HS-27A (cell line): ENCODE results near the gene SCN4B.

Source experiments
- DNase-seq: peaks from one replicate; pipeline ENCODE4 v3.0.0-alpha.2; 2012; ENCODE audit warnings: low read depth, missing footprints

Gene SCN4B

DNA sequence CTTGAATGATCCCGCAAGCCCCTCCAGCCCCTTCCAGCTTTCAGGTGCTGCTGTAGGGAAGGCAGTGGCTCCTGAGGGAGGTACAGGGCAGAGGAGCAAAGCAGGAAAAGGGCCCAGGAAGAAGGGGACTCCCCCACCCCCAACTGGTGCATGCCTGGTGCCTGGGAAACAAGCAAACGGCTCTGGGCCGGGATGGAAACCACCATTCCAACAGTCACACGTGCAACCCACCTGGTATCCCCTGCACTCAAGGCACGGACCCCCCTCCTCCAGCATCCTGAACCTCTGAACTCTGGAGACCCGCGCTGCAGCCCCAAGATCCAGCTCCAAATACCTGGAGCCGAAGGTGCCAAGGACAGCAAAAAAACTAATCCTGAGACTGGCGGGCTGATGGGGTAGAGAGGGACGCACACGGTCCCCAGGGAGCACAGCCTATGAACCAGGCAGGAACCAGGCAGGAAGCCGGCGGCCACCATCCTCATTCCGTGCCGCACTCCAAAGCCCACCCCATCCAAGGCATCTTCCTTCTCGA, 537 bp downstream of the SCN4B start:
- no peak for DNase-seq

DNA sequence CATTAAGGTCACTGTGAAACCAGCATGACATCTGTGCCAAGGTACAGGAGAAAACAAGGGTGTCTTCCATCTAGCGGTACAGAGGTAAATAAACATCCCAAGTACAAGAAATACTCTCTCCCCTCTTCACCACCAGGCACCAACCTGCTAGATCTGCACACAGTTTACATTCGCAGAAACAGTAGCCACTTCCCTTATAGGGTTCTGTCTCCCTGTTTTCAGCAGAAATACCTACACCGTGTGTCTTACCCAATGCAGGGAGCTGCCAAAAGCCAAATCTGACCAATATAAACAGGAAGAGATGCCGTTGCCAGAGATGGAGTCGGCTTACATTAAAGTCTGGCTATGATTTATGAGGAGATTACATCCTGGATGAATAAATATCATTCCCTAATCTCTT, 1.2 kb downstream of the SCN4B start:
- DNase-seq: no peak

DNA sequence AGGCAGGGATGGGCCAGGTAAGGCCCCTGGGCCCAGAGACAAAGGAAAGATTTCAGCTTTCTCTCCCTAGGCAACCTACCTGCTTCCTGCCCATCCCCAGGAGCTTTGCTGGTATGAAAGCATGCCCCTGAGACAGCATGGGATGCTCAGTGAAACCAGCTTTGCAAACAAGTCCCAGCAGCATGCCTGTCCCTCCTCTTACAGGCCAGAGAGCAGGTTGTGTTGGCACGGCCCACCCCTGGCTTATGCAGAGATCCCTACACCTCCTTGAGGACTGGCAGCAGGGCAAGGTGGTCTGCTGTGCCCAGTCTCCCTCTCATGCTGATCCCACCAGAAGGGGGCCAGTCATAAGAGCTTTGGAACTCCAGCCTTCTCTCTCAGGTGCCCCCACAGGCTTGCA, 3.1 kb downstream of the SCN4B start:
- no peak for DNase-seq

DNA sequence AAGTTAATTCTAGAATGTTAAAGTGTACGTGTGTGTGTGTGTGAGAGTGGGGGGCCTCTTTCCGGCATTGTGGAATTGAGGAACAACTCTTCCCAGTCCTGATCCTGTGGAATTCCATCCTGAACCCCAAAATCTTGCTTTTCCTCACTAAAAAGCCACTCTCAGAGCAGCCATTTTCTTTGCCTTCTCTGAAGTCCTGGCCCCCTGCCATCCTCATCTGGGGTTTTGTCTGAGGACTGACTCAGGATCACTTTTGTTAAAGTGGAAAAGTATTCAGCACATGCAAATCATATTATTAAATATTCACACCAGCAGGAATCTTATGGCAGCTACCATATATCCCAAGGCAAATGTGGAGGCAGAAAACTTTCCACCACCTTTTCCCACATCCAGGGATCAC, 3.8 kb downstream of the SCN4B start:
- DNase-seq: no peak

DNA sequence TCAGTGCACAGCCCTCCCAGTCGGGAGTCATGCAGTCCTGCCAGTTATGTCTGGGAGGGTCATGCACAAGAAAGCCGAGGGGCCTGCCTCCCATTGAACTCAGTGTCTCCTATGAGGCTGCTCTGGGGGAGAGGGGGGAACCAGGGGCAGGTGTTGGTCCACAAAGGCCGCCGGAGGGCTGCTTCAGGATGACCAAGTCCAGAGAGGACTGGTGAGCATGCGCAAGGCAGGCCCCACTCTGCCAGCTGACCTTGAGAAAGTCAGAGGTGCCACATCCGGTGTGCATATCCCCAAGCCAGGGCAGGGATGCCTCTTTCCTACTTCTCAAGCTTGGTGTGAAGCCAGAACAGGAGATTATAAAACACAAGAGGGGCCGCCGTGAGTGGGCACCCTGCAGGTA, 4.4 kb downstream of the SCN4B start:
- no peak for DNase-seq

DNA sequence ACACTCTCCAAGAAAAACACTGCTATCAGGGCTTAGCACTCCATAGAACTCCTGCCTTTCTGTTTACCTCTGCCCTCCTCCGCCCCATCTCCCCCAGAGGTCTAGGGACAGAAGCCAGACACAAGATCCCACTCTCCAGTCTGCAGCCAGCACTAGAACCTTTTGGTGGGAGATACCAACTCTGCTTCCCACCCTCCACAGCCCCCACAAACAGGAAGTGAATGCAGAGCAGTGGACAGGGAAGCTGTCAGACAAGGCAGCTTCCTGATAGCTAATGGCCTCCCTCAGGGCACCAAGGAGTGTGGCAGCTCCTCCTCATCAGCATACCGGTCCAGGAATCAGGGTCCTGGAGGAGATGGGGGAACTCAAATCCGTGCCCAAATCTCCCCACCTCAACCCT, 5.1 kb downstream of the SCN4B start:
- DNase-seq: no peak

DNA sequence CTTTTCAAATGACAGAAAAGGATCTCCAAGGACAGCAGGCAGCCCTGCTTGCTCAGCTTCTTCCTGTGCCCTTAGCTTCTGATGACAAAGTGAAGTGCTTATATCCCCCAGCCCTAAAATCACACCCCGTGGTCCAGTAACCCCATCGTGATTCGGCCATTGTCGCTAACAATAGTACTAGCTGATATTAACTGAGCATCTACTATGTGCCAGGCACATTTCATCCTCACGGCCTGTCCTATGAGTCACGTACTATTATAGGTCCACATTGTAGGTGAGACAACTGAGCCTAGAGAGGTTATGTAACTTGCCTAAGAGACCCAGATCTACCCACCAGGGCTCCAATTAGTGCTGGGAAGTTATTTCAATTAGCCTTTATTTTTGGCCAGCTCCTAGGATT, 6.1 kb downstream of the SCN4B start:
- DNase-seq: no peak

DNA sequence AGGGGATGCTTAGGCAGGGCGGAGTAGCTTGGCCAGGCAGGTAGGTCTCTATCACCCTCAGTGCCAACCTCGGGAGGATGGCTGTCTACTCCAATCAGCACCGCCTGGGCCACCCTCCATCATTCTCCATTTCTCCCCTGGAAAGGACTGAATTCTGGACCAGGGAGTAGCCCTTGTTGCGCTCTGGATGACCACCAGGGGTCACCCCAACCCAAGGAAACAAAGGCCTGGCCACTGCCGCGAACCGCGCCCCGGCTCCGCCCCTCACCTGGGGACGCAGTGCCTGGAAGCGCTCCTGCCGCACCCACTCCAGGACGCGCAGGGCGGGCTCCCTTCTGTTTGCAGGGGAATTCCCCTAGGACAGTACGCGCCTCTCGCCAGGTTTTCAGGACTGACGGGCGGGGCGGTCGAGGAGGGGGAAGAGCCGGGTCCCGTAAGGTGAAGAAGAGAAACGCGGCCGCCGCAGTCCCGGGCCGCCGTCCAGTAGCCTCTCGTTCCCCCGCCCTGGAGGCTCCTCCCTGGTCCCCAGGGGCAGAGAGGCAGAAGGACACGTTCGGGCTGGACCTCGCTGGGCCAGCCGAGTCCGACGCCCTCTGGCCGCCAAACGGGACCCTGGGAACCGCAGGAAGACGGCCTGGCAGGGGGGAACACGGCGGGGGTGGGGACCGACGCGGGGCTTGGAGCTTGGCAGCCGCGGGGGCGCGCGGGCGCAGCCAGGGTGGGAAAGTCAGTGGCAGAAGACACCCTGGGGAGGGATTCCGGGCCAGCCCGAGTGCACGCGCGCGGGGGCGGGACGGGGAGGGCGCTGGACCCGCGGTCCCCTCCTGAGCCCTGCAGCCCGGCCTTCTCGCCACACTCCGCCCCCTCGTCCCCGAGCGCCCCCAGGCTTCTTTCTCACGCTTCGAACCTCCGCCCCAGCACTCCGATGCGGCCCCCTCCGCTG, 7.1 kb downstream of the SCN4B start:
- DNase-seq: no peak

DNA sequence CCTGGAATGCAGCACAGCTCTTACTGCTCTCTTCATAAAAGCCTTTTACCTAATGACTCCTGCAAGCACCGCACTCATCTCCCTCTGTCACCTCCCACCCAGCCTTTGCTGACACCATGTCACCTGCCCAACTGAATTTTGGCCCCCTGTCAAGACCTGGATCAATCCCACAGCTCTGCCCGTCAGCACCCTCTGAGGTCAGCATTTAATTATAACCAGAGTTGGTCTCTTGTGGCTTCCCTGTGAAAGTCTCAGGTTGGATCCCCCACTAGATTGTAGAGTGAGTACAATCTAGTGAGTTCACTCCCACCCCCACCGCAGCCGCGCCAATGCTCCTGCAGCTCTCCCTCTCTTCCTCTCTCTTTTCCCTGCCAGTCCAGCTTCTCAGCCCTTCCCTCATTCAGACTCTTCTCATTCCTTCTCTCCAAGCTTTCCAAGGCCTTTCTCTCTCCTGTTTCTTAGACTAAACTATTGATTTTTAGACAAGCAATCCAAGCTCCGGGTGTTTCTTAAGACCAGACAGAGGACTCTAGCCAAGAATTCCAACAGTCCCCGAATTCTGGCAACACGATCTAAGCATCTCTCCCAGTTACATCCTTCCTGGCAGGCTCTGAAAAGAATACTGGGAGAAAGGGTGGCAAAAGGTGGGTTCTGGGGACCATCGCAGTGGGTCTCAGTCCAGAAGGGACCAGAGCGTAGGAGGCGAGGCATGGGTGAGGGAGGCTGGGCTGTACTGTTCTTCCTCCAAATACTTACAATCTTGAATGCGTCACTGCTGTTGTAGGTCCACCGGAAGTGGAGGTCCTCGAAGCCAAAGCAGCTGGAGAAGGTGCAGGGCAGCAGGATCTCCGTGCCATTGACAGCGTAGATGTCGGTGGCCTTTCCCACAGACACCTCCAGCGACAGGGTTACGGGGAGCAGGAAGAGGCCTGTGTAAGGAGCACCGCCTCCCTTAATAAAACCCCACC, 8.0 kb downstream of the SCN4B start:
- DNase-seq: no peak

DNA sequence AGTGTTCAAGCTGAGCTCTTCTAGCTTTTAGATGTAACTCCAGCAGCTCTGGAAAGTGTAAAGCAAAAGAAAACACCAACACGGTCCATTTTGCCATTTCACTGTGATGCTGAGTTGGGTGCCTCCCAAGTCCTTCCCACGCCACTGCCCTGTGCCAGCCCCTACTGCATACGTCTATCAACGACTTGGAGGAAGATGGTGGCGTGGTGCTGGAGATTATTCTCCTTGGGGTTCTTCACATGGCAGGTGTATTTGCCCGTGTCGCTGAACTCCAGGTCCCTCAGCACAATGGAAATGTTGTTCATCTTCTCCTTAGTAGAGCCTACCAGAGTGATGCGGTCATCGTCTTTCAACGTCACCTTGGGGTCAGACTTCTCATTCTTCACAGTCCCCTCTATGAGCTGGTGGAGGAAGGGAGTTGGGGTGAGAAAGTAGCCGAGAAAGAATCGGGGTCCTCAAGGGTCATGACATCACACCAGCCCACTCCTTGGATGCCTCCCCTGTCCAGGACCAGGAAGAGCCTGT, 8.9 kb downstream of the SCN4B start:
- no peak for DNase-seq

DNA sequence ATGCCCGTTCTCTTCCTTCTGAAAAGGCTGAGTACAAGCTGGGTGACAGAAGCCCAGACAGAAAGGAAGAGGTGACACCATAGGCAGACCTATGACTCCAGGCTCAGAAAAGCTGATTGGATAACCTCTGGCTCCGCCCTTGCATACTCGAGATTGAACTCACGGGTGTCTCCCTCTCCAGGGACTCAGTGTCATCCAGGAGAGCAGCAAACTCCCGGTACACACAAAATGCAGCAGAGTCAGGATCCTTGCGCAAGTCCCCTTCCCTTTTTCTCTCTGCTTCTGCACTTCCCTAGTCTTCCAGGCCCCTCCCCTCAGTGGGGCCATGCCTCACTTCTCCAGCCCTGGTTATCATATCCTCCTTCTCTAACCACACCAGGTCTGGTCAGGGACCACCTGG, 9.8 kb downstream of the SCN4B start:
- no peak for DNase-seq

DNA sequence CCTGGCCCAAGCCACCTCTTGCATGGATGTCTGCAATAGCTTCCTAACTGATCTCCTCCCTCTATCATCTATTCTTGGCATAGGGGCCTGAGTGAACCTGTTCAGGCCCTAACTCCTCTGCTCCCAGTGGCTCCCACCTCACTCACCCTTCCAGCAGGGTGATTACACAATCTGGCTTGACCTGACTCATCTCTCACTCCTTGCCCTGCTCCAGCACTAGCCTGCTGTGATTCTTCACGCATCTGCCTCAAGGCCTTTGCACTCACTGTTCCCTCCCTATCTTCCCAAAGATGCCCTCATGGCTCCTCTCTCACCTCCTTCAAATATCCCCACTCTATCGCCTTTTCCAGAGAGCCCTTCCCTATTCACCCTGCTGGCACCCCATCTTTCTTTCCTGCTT, 10.5 kb downstream of the SCN4B start:
- no peak for DNase-seq

DNA sequence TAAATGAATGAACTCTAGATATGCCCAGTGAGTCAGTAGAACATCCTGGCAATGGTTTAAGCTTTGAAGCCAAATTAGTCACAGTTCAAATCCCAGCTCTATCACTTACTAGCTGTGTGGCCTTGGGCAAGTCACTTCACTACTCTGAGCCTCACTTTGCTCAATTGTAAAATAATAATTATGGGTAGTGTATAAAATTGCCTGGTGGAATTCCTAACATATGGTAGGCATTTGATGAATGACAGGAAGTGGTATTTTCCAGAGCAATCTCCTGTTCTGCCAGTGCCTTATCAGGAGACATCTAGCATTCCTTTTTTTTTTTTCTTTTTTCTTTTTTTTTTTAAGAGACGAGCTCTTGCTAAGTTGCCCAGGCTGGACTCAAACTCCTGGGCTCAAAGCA, 13.0 kb downstream of the SCN4B start:
- no peak for DNase-seq

DNA sequence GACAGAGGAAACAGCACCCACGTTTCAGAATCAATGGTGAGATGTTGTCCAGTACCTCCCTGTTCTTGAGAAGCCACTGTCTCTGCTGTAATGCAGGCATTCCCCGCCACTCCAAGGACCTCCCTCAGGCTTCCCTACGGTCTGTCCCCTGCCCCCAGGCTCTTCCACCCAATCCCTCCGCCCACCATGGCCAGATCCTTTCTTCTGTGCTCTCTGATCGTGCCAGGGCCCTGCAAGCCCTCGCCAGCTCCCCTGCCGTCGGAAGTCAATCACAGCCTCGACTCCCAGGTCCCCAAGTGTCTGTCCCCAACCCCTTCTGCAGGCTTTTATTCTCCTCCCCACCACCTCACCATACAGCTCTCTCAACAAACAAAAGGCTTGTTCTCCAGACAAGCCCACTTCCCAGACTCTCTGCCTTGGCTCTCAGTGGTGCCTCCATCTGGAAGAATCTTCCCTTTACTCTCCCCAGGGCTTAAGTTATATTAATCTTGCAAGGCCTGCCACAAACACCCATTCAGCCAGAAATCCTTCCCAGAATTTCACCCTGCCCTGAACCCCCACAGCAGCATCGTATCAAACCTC, 13.7 kb downstream of the SCN4B start:
- DNase-seq: no peak

DNA sequence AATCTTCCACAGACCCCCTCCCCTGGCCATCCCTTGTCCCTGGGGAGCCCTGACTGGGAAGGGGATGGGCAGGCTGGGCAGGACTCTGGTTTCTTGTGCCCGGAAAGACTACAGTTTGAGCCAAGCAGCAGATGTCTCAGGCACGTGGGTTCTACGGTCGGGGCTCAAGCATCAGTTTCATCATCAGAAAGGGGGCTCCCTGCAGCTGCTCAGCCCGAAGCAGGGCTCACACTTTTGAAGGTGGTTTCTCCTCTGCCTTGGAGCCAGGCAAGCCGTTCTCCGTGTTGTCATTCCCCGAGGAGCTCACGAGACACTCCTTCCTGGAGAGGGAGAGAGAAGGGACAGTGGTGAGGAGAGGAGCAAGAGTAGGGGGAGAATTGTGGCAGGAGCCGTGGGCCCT, 15.8 kb downstream of the SCN4B start:
- no peak for DNase-seq

DNA sequence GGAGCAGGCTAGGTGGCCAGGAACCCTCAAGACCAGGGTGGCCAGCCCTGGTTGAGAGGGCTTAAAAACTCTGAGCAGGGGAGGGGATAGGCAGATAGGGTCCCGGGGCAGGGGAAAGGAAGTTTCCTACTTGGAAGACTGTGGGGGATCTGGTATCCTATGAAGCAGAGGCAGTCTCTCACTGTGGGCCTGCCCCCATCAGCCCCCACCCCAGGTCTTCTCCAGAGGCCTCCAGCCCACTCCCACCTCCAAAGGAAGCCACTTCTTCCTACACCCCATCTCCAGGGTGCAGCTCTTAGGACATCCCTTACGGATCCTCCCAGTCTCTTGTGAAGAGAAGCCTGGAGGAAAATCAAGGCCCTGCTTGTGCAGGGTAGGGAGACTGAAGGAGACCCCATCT, 16.3 kb downstream of the SCN4B start:
- DNase-seq: no peak

DNA sequence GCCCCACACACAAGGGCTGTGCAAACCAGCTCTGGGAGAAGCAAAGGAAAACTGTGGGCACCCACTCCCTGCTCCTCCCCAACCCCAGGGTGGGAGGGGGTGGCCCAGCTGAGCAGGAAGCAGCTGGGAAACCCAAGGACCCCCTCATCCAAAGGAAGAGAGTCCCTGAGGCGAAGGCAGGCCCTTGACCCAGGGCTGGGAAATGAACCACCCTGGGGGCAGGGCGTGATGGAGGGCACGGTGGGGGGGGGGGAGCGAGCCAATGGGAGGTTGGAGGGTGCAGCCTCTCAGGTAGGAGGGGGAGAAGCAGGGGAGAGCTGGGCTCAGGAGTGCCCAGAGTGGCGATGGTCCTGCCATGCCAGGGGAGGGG, 16.8 kb downstream of the SCN4B start:
- no peak for DNase-seq

DNA sequence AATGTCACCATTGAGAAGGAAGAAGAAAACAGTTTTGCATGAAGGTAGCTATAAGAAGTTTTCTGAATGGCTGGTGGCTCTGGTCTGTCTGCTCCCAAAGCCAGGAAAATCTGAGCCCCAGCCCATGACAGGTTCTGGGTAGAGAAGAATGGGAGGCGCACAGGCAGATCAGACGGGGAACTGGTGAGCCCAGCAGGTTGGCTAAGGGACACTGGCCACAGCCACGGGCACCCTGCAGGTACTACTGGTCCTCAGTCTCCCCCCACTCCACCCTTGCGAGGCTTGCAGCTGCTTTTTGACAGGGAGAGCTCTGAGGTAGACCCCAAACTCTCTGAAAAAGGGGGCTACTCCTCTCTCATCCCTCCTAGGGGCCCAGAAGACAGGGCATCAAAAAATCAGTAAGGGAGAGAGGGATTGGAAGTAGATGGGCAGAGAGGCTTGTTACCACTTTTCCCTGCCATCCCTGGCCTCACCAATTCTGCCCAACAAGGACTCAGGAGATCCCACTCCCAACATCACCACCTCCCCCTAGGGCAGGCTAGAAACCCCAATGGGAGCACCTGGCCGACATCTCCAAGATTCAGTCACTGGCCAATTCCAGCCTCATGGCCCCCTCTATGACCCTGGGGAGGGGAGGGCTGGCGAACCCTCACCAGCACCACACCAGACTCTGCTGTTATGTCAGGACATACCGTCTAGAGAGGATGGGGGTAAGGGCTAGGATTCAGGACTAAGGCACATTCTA, 17.4 kb downstream of the SCN4B start:
- no peak for DNase-seq

DNA sequence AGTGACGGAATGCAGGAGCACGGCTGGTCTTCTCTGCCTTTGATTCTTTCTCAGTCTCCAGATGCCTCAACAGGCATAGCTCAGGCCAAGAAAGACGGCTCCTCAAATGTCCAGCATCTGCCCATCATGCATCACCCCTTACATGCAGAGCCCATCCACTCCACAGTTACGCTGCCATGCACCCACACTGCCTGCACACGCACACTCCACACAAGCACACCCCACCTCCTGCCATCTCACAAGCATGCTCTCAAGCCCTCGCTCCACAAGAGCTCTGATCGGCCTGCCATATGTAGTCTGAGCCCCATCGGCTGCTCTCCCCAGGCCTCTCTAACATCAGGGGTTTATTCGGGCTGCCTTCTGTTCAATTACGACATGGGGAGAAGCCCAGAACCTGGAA, 18.8 kb downstream of the SCN4B start:
- no peak for DNase-seq

DNA sequence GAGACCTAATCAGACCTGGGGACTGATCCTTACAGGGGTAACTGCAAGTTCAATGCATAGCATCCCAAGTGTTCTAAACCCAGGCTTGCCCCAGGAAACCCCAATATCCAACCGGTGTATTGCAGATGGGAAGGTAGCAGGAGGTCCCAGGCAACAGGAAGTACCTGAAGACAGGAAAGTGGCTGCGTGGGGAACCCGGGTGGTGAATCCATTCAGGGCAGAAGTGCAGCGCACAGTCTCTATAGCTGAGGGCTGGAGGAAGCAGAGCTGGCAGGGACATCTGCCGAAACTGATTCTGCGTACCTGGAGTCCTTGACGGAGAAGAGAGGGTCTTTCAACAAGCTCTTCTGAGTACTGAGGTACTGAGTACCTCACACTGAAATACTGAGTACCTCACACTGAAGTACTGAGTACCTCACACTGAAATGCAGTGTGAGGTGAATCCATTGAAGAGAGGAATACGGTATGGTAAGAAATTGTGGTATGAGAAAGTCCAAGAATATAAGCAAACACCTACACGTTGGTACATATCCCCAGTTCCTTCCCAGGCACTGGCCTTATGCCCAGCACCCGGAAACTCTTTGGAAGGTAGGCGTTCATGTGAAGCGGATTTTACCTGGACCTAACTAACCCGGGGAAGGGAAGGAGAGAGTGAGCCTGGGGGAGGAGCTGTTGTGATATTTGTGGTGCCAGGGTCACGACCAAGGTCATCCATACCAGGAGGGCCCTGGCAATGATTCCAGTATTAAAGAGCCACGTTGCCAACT, 20.1 kb downstream of the SCN4B start:
- no peak for DNase-seq
